HG03159 (cell line): ENCODE measurements around the gene NLRP13.
"Not testable (repeated sequence)": the region's sequence is repeated elsewhere in the genome, so short reads cannot be mapped to it uniquely, and the experiment has no call there.

Source experiments
- ATAC-seq: cut with Tn5 transposase; IDR thresholded peaks from one replicate; pipeline ENCODE4 v1.9.1; 2021; ENCODE audit warnings: mild to moderate bottlenecking, moderate library complexity; ENCODE audit not compliant: unreplicated experiment

The NLRP13 gene, protein sequence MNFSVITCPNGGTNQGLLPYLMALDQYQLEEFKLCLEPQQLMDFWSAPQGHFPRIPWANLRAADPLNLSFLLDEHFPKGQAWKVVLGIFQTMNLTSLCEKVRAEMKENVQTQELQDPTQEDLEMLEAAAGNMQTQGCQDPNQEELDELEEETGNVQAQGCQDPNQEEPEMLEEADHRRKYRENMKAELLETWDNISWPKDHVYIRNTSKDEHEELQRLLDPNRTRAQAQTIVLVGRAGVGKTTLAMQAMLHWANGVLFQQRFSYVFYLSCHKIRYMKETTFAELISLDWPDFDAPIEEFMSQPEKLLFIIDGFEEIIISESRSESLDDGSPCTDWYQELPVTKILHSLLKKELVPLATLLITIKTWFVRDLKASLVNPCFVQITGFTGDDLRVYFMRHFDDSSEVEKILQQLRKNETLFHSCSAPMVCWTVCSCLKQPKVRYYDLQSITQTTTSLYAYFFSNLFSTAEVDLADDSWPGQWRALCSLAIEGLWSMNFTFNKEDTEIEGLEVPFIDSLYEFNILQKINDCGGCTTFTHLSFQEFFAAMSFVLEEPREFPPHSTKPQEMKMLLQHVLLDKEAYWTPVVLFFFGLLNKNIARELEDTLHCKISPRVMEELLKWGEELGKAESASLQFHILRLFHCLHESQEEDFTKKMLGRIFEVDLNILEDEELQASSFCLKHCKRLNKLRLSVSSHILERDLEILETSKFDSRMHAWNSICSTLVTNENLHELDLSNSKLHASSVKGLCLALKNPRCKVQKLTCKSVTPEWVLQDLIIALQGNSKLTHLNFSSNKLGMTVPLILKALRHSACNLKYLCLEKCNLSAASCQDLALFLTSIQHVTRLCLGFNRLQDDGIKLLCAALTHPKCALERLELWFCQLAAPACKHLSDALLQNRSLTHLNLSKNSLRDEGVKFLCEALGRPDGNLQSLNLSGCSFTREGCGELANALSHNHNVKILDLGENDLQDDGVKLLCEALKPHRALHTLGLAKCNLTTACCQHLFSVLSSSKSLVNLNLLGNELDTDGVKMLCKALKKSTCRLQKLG

DNA sequence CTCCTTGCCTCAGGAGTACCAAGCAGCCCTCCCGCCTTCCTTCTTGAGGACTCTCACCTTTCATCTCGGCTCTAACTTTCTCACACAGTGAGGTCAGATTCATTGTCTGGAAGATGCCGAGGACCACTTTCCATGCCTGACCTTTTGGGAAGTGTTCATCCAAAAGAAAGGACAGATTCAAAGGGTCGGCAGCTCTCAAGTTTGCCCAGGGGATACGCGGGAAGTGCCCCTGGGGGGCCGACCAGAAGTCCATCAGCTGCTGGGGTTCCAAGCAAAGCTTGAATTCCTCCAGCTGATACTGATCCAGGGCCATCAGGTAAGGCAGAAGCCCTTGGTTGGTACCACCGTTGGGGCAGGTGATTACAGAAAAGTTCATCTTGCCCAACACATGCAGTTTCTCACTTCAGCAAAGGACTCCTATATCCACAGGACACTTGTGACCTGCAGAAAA lies at the start of gene NLRP13:
Gene NLRP13, minus strand, starts transcription at position 401 of the 451 bp plus-strand sequence. Its CDS starts 25 bp downstream, at position 376.
- no peak for ATAC-seq

DNA sequence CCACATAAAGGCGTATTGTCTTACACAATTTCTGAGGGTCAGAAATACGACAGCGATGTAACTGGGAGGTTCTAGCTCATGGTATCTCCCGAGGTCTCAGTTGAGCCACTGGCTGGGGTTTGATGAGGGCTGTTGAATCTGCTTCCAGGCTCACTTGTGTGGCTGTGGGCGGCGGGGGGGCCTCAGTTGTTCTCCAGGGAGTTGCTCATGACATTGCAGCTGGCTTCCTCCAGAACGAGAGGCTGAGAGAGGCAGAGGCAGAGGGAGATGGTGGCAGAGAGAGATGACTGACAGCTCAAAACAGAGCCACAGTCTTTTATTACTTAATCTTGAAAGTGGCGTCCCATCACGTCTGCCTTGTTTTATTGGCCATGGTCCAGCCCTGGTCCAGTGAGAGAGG lies 48.3 kb upstream of the NLRP13 start:
- ATAC-seq, result no peak

DNA sequence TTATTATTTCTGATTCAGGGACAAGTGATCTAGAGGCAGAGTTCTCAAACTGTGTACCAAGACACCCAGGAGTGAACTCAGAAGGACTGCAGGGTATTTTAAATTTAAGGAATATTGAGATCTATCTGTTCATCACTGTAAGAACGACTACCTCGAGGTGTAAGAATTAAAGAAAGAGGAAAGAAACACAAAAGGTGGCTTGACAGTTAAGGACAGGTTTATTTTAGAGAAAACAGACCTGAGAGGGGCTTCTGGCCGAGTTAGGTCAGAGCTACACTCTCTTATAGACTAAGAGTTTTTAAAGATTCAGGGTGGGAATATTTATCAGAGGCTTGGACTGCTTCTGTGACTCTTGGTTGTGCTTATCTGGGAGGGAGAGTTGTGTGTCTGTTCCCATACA lies 41.8 kb upstream of the NLRP13 start:
- no peak for ATAC-seq

DNA sequence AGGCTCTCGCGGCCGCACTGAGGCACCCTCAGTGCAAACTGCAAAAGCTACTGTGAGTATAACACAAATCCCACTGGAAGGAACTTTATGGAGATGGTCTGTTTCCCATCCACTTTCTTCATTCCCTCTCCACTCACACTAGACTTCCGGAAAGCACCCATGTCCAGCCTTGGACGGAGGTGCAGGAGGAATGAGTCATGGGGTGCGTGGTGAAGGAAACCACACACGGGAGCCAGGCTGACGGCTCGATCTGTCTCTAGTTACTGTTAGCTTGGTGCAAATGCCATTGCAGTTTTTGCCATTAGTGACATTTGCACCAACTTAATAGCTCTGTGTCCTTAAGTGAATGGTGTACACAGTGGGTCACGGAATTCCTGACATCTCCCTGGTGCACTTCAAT lies 30.1 kb upstream of the NLRP13 start:
- no peak for ATAC-seq

DNA sequence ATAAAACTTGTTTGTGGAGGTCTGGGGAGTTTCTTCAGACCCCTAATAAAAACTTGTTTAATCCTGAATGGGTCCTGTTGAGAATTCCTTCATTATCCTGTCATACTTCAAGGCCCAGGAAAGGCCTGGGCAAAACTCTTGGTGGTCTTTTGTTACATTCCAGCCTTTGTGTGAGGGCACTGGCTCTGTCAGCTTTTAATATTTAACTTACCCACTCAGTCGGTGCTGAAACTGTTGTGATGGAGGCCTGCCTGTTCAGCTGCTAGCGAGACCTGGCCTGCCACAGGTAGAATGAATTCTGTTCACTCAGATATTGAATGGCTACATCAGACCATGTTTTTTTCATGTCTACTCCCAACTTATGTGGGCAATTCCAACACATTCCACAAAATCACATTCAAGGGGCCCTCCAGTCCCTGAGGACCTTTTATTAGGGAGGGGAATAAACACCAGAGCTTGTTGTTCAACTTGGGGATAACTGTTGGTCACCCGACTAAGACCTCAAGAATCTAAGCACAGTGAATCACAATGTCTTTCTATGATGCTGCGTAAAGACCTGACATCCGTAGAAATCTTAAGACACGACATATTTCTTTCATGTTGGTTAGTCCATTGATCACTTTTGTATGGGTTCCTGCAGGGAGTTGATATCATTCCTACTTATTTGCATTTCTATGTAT lies 28.0 kb upstream of the NLRP13 start:
- ATAC-seq, result no peak

DNA sequence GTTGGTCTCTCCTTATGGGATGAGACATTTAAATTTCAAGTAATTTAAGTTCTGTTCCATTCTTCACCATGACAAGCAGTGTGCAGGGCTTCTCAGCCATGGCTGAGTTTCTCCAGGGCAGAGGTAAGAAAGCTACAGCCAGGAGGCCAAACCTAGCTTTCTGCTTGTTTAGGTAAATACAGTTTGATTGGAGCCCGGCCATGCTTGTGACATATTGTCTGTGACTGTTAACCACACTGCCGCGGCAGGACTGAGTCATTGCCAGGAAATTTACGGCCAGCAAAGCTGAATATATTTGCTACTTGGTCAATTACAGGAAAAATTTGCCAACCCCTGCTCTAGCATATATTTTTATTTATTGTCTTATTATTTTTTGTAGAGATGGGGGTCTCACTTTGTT lies 26.2 kb upstream of the NLRP13 start:
- no peak for ATAC-seq

DNA sequence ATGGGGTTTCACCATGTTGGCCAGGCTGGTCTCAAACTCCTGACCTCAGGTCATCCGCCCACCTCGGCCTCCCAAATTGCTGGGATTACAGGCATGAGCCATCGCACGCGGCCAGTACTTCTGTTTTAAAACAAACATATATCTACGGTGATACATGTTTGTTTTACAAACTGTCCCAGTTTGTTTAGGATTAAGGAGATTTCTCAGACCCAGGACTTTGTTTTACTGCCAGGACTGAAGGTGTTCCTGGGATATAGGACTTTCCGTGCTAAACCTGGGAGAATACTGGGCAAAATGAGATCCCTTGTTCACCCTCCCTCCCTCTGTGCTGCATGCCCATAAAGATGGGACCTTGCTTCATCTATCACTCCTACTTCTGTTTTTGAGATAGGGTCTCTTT lies 24.3 kb upstream of the NLRP13 start:
- no peak for ATAC-seq

DNA sequence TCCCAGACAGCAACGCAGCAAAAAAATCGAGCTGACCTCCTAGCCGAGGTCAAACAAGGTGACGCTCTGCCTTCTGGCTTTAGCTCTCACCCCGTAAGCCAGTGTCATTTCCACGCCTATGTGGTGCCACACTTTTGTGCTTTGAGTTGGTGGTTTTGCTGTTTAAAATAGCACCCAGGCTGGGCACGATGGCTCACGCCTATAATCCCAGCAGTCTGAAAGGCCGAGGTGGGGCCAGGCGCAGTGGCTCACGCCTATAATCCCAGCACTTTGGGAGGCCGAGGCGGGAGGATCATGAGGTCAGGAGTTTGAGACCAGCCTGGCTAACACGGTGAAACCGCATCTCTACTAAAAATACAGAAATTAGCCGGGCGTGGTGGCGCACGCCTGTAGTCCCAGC lies 18.4 kb upstream of the NLRP13 start:
- not testable (repeated sequence) for ATAC-seq

DNA sequence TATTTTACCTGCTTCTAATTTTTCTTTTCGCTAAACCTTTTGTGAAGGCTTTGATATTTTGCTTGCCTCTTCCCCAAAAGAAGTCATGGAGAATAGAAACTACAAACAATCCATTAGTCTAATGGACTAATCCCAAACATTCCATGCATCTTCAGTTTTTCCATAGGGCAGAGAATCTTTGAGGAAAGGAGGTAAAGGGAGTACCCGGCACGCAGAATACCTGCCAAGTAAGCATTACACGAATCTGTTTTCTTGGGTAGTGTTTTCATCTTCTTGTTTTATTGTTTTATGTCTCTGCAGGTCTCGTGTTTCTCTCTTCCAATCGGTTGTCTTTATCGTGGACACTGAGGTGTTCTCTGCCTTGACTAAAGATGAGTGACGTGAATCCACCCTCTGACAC lies 15.4 kb upstream of the NLRP13 start, which contains the start of gene NLRP8:
Gene NLRP8, plus strand, starts transcription at position 301 of the 400 bp plus-strand sequence.
- no peak for ATAC-seq

DNA sequence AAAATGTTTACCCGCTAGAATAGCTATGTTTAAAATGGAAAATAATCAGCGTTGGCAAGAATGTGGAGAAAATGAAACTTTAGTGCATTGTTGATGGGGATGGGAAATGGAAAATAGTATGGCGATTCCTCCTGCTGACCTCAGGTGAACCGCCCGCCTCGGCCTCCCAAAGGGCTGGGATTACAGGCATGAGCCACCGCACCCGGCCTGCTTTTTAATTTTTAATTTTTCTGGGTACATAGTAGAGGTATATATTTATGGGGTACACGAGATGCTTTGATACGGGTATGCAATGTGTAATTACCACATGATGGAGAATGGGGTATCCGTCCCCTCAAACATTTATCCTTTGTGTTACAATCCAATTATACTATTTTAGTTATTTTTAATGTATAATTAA lies 8.2 kb upstream of the NLRP13 start:
- no peak for ATAC-seq

DNA sequence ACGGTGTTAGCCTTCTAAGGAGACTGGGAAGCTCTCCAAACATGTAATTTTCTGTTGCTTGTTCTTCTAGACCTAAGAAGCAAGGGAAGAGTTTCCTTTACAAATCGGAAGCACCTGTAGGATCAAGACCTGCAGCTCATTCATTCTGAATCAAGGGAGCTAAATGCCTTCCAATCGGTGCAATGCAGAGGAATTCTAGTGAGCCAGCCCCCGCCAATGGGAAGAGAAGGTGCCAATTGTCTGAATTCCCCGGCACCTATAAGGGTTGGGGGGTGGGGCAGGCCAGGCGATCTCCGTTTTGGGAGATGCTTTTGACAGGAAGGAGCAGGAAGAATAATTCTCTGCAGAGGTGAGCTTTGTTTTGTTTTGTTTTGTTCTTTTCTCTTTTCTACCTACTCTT lies 7.1 kb upstream of the NLRP13 start:
- no peak for ATAC-seq

DNA sequence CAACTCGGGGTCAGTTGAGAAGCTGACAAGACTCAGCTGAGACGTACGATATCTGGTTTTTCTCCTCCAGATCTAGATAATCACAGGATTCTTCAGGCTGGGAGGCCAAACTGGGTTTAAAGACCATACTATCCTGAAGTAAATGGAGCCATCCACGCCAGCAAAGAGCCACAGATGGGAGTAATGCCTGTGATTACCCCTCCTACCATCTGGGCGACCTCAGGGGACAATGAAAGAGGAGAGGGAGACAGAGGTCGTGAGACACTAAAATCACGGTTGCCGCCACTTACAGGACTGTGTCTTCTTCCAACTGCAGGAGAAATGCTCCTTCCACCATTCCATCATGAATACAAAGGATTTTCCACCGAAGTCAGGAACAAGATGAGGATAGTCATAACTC lies 3.1 kb upstream of the NLRP13 start:
- ATAC-seq, result no peak

DNA sequence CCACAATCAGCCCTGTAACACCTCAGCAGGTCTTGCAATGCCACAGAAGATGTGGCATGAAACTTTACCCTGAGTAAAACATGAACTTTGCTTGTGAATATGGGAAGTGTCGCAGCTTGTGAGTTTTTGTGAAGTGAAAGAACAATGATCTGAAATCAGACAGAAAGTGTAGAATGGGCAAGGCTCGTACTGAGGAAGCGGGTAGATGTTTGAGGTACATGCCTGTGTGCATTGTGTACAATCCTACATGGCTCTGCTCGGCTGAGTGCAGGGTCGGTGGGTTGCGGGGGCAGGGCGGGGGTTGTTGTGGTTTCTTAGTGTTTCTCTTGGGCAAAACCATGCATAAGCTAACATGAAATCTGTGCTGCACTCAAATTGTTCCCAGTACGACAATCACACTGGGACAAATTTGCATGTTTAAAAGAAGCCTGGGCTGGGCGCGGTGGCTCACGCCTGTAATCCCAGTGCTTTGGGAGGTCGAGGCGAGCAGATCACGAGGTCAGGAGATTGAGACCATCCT lies 1.1 kb downstream of the NLRP13 start:
- no peak for ATAC-seq

DNA sequence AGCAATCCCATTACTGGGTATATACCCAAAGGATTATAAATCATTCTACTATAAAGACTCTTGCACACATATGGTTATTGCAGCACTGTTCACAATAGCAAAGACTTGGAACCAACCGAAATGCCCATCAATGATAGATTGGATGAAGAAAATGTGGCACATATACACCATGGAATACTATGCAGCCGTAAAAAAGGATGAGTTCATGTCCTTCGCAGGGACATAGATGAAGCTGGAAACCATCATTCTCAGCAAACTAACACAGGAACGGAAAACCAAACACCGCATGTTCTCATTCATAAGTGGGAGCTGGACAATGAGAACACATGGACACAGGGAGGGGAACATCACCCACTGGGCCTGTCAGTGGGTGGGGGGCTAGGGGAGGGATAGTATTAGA lies 2.9 kb downstream of the NLRP13 start:
- ATAC-seq, result not testable (repeated sequence)

DNA sequence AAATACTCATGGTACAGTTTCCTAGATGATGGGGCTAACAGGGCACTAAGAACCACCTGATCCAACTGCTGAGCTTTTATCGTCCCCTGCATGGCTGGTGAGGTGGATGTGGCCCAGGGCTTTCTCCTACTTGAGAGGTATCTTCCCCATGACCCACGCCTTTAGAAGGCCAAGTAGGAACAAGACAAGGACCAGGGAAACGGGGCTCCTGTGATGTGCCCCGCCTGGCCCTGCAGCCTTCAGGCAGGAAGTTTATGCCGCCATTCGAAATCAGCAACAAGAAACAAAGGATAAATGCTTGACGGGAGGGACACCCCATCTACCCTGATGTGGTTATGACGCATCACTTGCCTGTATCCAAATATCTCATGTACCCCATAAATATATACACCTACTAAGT lies 4.1 kb downstream of the NLRP13 start:
- no peak for ATAC-seq

DNA sequence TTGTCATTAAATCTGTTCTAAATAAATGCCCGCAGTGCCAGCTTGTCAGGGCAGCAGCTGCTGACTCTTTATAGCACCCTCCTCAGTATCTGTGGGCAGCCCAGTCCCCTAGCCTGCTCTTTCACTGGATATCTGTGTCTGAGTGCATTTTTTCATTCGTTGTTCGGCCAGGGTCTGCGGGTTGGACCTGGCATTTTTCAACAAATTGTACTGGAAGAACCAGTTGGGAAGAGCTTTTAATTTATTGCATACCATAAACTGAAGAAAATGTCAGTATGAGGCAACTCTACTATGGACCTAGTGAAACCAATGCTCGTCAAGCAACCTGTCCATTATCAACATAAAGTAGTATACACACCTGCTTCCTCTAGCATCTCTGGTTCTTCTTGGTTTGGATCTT lies 8.6 kb downstream of the NLRP13 start:
- ATAC-seq, result no peak

DNA sequence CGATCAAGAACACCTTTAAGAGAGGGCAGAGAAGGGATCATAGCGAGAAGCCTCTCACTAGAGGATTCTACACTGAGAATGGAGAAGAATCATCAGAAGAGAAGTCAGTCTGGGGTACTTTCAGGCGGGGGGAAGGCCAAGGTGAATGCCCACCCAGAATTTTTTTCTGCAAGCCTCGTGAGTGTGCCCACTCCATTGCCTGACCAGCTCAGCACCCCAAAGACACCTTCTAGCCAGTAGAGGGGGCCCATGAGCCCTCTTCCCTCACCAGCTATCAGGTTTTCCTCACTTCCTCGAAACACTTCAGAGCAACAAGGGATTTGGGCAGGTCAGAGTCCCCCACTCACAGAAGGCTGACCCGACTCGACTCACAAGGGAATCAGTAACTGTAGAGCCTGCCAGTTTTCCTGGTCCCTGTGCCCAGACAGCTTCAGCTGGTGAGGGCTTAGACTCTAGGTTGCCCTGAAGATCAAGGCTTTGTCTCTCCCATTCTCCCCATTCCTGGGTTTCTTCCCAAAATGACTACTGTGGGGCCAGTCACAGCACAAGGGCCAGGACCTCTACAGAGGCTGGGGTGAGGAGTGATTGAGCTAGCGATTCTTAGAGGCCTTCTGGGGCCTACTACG lies 18.4 kb downstream of the NLRP13 start:
- ATAC-seq, result no peak

DNA sequence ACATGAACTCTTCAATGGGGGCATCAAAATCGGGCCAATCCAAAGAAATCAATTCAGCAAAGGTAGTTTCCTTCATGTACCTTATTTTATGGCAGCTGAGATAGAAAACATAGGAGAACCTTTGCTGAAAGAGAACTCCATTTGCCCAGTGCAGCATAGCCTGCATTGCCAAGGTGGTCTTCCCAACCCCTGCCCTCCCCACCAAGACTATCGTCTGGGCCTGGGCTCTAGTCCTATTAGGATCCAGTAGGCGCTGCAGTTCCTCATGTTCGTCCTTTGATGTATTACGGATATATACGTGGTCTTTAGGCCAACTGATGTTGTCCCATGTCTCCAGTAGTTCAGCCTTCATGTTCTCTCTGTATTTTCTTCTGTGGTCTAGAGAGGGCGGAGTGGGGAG lies 19.2 kb downstream of the NLRP13 start:
- no peak for ATAC-seq

DNA sequence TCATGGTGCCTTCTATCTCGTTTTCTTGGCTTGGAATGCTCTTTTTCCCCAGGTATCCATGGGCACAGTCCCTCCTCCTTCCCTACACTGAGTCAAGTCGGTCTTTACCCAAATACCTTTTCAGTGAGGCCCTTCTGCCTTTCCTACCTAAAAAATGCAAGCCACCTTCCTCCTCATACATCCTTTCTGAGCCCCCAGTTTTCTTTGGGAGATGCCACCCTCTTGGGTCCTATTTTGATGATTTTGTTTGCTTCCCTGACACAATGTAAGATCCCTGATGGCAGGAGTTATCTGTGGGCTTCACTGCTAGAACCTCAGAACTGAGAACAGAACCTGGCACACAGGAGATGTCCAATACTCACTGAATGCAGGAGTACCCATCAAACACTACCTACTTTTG lies 22.3 kb downstream of the NLRP13 start:
- no peak for ATAC-seq

DNA sequence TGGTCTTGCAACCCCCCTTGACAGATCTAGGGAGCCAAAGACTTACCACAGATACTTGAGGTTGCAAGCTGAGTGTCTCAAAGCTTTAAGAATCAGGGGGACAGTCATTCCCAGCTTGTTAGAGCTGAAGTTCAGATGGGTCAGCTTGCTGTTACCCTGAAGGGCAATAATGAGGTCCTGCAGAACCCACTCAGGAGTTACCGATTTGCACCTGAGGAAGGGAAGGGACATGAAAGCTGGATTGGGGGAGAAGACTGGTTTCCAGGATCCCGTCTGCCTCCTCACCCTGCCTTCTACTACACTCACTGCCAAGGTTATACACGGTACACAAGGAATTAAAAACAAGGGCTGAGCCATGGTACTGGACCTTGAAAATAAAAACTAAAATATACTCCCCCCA lies 24.4 kb downstream of the NLRP13 start:
- no peak for ATAC-seq
